ENCODE measurements around the gene CDK15. TPM values are rescaled to one million over a fixed set of nuclear protein-coding genes. Genes with fewer than 3 reads are reported as not detected.

Gene CDK15
- total RNA-seq, 1 experiment from 2014 or later, result not detected

DNA sequence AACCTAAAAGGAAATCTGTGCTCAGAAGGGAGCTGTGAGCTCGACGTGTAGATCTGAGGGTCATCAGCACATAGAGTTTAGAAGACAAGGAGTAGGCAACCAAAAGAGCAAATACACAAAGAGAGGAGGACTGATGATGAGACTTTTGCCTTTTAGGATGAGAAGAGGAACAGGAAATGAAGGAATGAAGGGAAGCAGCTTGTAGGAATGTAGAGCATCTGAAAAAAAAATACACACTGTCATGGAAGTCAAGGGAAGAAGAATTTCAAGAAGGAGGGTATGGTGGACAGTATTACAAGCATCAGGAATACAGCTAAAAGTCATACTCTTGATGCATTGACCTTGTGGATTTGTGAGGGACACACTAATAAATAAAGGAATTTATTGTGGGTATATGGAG is 21.9 kb downstream of the CDK15 start:
- CTCF ChIA-PET, result no interaction called here
- no peak for DNase-seq
- no peaks in the 10 kb centered on the region for H4K20me1 ChIP-seq (ENCODE audit: insufficient read depth)
- H3K9me3 ChIP-seq (ENCODE audit: insufficient read depth, low read depth), result no peaks in the 10 kb centered on the region
- H3K4me3 ChIP-seq, result no peak overlapping the region
- no peaks in the 10 kb centered on the region for H3F3A ChIP-seq (ENCODE audit: insufficient read depth, low read depth)
- no peaks in the 10 kb centered on the region for H3K36me3 ChIP-seq (ENCODE audit: low read depth)
- no peaks in the 10 kb centered on the region for H3K27me3 ChIP-seq (ENCODE audit: insufficient read depth, low read depth)
- no peak overlapping the region for H3K27ac ChIP-seq
- TF ChIP-seq EZH2 (IDR thresholded peaks at IDR 0.05; ENCODE audit: low read depth), result no peak
- TF ChIP-seq, protein P1, sequence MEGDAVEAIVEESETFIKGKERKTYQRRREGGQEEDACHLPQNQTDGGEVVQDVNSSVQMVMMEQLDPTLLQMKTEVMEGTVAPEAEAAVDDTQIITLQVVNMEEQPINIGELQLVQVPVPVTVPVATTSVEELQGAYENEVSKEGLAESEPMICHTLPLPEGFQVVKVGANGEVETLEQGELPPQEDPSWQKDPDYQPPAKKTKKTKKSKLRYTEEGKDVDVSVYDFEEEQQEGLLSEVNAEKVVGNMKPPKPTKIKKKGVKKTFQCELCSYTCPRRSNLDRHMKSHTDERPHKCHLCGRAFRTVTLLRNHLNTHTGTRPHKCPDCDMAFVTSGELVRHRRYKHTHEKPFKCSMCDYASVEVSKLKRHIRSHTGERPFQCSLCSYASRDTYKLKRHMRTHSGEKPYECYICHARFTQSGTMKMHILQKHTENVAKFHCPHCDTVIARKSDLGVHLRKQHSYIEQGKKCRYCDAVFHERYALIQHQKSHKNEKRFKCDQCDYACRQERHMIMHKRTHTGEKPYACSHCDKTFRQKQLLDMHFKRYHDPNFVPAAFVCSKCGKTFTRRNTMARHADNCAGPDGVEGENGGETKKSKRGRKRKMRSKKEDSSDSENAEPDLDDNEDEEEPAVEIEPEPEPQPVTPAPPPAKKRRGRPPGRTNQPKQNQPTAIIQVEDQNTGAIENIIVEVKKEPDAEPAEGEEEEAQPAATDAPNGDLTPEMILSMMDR (conservative IDR thresholded peaks at IDR 0.05), result no peak
- POLR2A ChIA-PET (ENCODE audit: unreplicated experiment), result no interaction called here
- H2AFZ ChIP-seq, result no peak overlapping the region
- intact Hi-C loops (cut with micrococcal nuclease; ENCODE audit: unreplicated experiment), result no loop called here
- H3K4me2 ChIP-seq, result no peak overlapping the region
- no peaks in the 10 kb centered on the region; the same call in 1 of the 2 replicates for H3K4me1 ChIP-seq (replicated peaks; ENCODE audit: insufficient read depth)
- no TSS peak for BruUV-seq (replicated peaks)
- no peaks in the 10 kb centered on the region for H3K79me2 ChIP-seq (ENCODE audit: low read depth)
- no peaks in the 10 kb centered on the region for H3K9me2 ChIP-seq (ENCODE audit: insufficient read depth)

DNA sequence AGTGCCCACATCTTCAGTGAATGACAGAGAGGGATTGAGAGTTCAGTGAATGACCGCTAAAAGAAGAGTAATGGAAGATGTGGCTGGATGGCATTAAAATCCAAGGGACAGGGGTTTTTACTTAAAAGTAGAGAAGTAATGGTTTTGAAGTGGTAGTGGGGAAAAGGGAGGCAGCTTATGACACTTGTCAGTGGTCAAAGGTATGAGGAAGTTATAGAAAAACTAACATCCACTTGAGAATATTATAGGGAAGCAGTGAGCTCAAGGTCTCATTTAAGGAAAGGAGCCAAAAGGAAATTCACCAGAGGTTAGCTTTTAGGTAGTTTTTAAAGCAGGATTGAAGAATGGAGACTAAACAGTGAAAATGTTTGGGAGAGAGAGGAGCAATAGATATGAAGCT is 24.3 kb downstream of the CDK15 start:
- Histone ChIP-seq H3K4me2 (no peak overlapping the region), H2AFZ (no peak overlapping the region), H3K4me1 (replicated peaks; ENCODE audit: insufficient read depth) (no peaks in the 10 kb centered on the region; the same call in 1 of the 2 replicates), H4K20me1 (ENCODE audit: insufficient read depth) (no peaks in the 10 kb centered on the region), H3K79me2 (ENCODE audit: low read depth) (no peaks in the 10 kb centered on the region), H3F3A (ENCODE audit: insufficient read depth, low read depth) (no peaks in the 10 kb centered on the region), H3K9me3 (ENCODE audit: insufficient read depth, low read depth) (no peaks in the 10 kb centered on the region), H3K27me3 (ENCODE audit: insufficient read depth, low read depth) (no peaks in the 10 kb centered on the region), H3K36me3 (ENCODE audit: low read depth) (no peaks in the 10 kb centered on the region), H3K27ac (no peak overlapping the region), H3K9me2 (ENCODE audit: insufficient read depth) (no peaks in the 10 kb centered on the region), H3K4me3 (no peak overlapping the region)
- ChIA-PET CTCF (no interaction called here), POLR2A (ENCODE audit: unreplicated experiment) (no interaction called here)
- DNase-seq, result no peak
- TF ChIP-seq EZH2 (IDR thresholded peaks at IDR 0.05; ENCODE audit: low read depth), result no peak
- TF ChIP-seq, protein P1 (conservative IDR thresholded peaks at IDR 0.05), result no peak
- BruUV-seq (replicated peaks), result no TSS peak
- intact Hi-C loops (cut with micrococcal nuclease; ENCODE audit: unreplicated experiment), result no loop called here

DNA sequence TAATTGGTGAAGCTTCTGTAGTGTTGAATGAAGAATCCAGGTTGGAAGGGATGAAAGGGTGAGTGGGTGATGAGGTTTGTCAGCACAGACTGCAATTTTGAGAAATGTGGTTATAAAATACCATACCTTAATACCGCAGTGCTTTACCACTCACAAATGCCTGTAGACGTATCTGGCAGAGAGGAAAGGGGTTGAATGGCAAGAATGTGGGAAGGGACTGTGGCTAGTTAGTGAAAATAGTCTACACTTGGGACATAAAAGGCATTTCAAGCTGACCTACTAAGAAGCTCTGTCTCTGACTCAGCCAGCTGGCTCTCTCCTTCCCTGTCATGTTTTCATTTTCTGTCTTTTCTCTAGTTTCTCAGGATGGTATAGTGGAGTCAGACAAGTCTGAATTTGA is 25.1 kb downstream of the CDK15 start:
- no peaks in the 10 kb centered on the region for H3K27me3 ChIP-seq (ENCODE audit: insufficient read depth, low read depth)
- BruUV-seq (replicated peaks), result no TSS peak
- H3K36me3 ChIP-seq (ENCODE audit: low read depth), result no peaks in the 10 kb centered on the region
- POLR2A ChIA-PET (ENCODE audit: unreplicated experiment), result no interaction called here
- intact Hi-C loops (cut with micrococcal nuclease; ENCODE audit: unreplicated experiment), result no loop called here
- no peak overlapping the region for H3K4me2 ChIP-seq
- H2AFZ ChIP-seq, result no peak overlapping the region
- H3K4me1 ChIP-seq (replicated peaks; ENCODE audit: insufficient read depth), result no peaks in the 10 kb centered on the region; the same call in 1 of the 2 replicates
- DNase-seq, result no peak
- no peaks in the 10 kb centered on the region for H4K20me1 ChIP-seq (ENCODE audit: insufficient read depth)
- CTCF ChIA-PET, result no interaction called here
- no peaks in the 10 kb centered on the region for H3K9me2 ChIP-seq (ENCODE audit: insufficient read depth)
- no peaks in the 10 kb centered on the region for H3F3A ChIP-seq (ENCODE audit: insufficient read depth, low read depth)
- no peaks in the 10 kb centered on the region for H3K79me2 ChIP-seq (ENCODE audit: low read depth)
- no peak overlapping the region for H3K27ac ChIP-seq
- TF ChIP-seq, protein P1 (conservative IDR thresholded peaks at IDR 0.05), result no peak
- no peak for TF ChIP-seq EZH2 (IDR thresholded peaks at IDR 0.05; ENCODE audit: low read depth)
- no peaks in the 10 kb centered on the region for H3K9me3 ChIP-seq (ENCODE audit: insufficient read depth, low read depth)
- no peak overlapping the region for H3K4me3 ChIP-seq

All from PC-9 (cell line).